Hepatocyte (in vitro differentiated cells): ENCODE measurements around the gene SATB2.
A peak's percentile ranks its signal among the peaks of the same experiment; 100 is the strongest.

Experiments used
- EZH2 ChIP-seq: fragments of 200-600 bp; sonication (generic); IDR thresholded peaks from 2 replicates; pipeline ENCODE4 v1.6.1; 2016; ENCODE audit warnings: antibody characterized with exemption, mild to moderate bottlenecking, borderline replicate concordance
- EZH2phosphoT487 ChIP-seq: fragments of 200-600 bp; sonication (generic); IDR thresholded peaks from one replicate; pipeline ENCODE4 v1.6.1; 2018; ENCODE audit warnings: antibody characterized with exemption, mild to moderate bottlenecking, low read depth, moderate library complexity; ENCODE audit not compliant: unreplicated experiment, severe bottlenecking
- TF ChIP-seq, protein P1 (sequence below): fragments of 200-600 bp; sonication (generic); IDR thresholded peaks from 2 replicates; pipeline ENCODE4 v1.5.1; 2016; ENCODE audit warnings: antibody characterized with exemption, mild to moderate bottlenecking; ENCODE audit not compliant: poor library complexity

DNA sequence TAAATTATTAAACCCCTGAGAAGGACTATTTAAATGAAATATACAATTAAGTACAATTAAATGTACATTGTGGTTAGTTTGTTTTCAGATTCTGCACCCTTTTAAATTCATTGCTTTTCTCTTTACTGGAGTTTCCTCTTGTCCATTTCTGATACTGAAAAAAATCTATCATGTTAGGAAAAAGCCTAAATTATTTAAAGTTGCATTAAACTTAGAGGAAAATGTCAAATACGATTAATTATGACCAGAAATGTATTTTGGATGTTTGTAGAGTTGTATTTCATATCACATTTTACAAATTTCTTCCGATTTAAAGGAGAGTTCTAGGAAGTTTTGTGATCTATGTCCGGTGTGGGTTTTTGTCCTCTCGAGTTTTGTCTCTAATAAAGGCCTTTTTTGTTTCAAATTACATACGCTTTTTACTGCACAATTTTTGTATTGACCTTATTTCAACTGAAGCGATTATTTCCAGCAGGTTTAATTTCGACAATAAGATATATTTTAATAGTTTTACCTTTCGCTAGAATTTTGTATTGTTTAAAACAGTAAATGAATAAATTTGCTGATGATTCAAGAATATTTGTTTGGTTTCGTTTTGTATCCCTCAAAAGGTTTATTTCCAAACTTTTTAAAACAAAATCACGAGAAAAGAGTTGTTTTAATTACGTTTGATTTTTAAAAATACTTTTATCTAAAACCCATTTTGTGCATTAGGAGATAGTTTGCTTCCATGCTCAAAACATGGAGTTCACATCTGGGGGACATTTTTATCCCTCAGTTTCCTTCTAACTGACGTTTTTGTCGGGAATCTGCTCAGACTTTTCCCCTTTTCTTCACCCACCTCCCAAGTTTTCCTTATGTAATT is 3.3 kb upstream of the SATB2 start:
- TF ChIP-seq, protein P1, sequence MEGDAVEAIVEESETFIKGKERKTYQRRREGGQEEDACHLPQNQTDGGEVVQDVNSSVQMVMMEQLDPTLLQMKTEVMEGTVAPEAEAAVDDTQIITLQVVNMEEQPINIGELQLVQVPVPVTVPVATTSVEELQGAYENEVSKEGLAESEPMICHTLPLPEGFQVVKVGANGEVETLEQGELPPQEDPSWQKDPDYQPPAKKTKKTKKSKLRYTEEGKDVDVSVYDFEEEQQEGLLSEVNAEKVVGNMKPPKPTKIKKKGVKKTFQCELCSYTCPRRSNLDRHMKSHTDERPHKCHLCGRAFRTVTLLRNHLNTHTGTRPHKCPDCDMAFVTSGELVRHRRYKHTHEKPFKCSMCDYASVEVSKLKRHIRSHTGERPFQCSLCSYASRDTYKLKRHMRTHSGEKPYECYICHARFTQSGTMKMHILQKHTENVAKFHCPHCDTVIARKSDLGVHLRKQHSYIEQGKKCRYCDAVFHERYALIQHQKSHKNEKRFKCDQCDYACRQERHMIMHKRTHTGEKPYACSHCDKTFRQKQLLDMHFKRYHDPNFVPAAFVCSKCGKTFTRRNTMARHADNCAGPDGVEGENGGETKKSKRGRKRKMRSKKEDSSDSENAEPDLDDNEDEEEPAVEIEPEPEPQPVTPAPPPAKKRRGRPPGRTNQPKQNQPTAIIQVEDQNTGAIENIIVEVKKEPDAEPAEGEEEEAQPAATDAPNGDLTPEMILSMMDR, result no peak
- TF ChIP-seq EZH2phosphoT487 (peak; percentile 21), EZH2 (no peak)
